Epithelial cell of prostate (primary cell): ENCODE data around the gene CYCS.
"Not testable (repeated sequence)": the region's sequence is repeated elsewhere in the genome, so short reads cannot be mapped to it uniquely, and the experiment has no call there.

Experiments
- DNase-seq: peaks from one replicate; pipeline ENCODE4 v3.0.0-alpha.2; 2011; ENCODE audit warnings: low read depth, low spot score
- H3K27ac ChIP-seq: fragments of 450-650 bp; 2 replicates; pipeline ENCODE4 v1.5.1; 2017; ENCODE audit warnings: mild to moderate bottlenecking

CYCS gene

DNA sequence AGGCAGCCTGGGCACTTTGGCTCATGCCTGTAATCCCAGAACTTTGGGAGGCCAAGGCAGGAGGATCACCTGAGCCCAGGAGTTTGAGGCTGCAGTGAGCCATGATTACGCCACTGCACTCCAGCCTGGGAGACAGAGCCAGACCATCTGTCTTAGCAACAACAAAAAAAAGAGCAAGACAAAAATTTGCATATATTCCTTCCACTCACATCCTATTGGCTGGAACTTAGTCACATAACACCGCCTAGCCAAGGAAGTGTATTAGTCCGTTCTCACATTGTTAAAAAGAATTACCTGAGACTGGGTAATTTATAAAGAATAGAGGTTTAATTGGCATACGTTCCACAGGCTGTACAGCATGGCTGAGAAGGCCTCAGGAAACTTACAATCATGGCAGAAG is 43.0 kb downstream of the CYCS start:
- DNase-seq, result not testable (repeated sequence)

DNA sequence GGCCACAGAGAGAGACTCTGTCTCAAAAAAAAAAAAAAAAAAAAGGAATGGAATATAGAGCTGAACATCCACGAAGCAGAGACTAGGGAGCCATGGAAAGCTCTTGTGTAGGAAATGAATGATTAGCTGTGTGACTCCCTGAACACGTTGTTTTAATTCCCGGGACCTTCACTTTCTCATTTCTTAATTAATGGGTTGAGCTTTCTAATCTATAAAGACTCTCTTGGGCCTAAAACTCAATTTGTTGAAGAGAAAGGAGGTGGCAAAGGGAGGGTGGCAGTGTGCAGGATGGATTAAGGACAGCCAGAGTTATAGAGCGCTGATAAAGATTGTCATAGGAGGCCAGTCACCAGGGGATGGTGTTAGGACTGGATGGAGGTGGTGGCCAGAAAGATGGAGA is 48.0 kb downstream of the CYCS start:
- DNase-seq, result no peak

More for the DNA sequence above, 43.0 kb downstream of the CYCS start:
- H3K27ac ChIP-seq, result not testable (repeated sequence)

DNA sequence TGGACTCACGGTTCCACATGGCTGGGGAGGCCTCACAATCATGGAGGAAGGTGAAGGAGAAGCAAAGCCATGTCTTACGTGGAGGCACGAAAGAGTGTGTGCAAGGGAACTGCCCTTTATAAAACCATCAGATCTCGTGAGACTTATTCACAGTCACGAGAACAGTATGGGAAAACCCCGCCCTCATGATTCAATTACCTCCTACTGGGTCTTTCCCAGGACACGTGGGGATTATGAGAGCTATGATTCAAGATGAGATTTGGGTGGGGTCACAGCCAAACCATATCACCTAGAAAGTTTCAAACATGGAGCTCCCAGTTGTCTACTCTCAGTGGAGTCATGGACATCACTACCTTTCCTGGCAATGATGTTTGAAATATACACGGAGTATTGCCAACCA is 49.6 kb downstream of the CYCS start:
- no peak for DNase-seq
- H3K27ac ChIP-seq, result no peak overlapping the region

More for the DNA sequence above, 48.0 kb downstream of the CYCS start:
- H3K27ac ChIP-seq, result no peak overlapping the region

DNA sequence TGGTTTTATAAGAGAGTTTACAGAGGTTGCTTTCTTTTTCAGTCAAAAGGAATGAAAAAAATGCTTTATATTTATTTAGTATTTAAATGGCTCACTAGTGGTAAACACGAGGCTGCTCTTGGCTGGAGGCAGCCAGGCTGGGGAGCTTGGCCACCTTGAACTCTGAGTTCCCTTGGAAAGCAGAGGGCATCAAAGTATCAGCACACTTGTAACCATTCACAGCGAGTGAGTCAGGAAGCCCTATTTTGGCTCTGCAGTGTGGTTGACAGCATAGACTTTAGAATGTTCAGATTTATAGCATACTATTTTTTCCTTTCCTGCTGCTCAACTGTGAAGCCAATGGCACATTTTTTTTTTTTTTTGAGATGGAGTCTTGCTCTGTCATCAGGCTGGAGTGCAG is 51.6 kb downstream of the CYCS start:
- DNase-seq, result no peak
- no peak overlapping the region for H3K27ac ChIP-seq
